HG03139 (cell line): ENCODE measurements around the gene ZFR2.
"Not testable (repeated sequence)": the region's sequence is repeated elsewhere in the genome, so short reads cannot be mapped to it uniquely, and the experiment has no call there.

ENCODE experiments used
- ATAC-seq: cut with Tn5 transposase; IDR thresholded peaks from one replicate; pipeline ENCODE4 v1.9.1; 2021; ENCODE audit not compliant: unreplicated experiment

The ZFR2 gene

DNA sequence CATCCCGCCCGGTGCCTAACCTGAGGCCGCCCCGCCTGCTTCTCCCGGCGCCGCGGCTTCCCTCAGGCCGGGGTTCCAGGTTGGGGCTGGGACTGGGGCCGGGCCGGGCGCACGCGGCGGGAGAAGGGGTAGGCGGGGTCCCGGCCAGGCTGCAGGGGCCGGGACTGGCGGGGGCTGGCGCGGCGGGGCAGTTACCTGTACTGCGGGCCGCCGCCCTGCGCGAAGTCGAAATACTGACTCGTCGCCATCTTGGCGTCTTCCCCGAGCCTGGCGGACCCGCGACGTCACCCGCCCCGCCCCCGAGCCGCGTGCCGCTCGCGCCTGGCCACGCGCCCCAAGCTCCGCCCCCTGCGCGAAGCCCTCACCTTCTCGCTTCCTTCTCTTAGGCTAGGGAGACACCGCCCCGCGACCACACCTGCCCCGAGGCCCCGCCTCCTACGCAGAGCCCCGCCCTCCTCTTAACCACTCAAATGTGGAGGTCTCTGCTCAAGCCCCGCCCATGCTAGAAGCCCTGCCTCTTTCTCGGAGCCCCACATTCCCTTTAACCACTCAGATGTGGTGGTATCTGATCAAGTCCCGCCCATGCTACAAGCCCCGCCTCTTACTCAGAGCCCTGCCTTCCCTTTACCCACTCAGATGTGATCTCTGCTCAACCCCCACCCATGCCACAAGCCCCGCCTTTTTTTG lies at the start of gene ZFR2:
Gene ZFR2, minus strand, starts transcription at position 269 of the 687 bp plus-strand sequence. Its CDS starts 21 bp downstream, at position 248.
- no peak for ATAC-seq

DNA sequence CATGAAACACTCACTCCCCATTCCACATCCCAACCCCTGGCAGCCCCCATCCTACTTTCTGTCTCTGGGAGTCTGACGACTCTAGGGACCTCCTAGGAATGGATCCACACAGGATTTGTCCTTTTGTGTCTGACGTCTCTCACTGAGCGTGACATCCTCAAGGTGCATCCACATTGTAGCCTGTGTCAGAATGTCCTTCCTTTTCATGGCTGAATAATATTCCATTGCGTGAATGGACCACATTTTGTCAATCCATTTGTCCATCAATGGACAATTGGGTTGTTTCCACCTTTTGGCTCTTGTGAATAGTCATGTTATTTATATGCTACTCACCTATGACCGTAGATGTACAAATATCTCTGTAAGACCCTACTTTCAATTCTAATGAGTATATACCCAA lies 47.2 kb upstream of the ZFR2 start:
- no peak for ATAC-seq

DNA sequence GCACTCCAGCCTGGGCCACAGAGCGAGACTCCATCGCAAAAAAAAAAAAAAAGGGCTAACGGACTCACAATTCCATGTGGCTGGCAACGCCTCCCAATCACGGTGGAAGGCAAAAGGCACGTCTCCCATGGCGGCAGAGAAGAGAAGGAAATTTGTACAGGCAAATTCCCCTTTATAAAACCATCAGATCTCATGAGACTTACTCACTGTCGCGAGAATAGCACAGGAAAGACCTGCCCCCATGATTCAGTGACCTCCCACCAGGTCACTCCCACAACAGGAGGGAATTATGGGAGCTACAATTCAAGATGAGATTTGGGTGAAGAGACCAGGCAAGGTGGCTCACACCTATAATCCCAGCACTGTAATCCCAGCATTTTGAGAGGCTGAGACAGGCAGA lies 45.4 kb upstream of the ZFR2 start:
- ATAC-seq = no peak

DNA sequence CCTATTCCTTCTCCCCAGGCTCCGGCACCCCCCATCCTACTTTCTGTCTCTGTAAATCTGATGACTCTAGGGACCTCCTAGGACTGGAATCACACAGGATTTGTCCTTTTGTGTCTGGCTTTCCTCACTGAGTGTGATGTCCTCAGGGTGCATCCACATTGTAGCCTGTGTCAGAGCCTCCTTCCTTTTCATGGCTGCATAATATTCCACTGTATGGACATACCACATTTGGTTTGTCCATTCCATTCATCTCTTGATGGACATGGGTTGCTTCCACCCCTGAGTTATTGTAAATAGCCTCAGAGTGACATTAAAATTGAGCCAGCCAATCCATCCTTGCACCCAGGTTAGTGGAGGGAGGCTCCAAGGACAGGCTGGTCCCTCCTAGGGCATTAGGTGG lies 41.3 kb upstream of the ZFR2 start:
- no peak for ATAC-seq

DNA sequence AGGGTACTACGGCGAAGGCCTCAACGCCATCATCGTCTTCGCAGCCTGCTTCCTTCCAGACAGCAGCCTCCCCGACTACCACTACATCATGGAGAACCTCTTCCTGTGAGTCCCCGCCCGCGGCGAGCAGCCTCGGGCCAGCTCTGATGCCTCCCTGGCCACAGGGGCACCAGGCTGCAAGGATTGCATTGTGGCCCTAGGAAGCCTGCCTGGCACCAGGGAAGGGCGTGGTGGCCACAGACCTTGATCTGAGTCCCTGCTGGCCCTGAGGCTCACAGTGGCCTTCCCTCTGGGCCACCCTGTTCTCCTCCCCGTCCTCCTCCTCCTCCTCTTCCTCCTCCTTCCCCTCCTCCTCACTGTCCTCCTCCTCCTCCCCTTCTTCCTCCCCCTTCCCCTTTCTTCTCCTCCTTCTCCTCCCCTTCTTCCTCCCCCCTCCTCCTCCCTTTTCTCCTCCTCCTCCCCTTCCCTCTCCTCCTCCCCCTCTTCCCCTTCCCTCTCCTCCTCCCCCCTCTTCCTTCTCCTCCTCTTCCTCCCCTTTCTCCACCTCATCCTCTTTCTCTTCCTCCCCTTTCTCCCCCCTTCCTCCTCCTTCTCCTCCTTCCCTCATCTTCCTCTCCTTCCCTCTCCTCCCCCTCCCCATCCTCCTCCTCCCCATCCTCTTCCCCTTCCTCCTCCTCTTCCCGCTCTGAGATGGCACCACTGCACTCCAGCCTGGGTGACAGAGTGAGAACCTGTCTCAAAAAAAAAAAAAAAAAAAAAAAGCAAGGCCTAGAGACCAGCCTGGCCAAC lies 39.6 kb upstream of the ZFR2 start:
- ATAC-seq = no peak

DNA sequence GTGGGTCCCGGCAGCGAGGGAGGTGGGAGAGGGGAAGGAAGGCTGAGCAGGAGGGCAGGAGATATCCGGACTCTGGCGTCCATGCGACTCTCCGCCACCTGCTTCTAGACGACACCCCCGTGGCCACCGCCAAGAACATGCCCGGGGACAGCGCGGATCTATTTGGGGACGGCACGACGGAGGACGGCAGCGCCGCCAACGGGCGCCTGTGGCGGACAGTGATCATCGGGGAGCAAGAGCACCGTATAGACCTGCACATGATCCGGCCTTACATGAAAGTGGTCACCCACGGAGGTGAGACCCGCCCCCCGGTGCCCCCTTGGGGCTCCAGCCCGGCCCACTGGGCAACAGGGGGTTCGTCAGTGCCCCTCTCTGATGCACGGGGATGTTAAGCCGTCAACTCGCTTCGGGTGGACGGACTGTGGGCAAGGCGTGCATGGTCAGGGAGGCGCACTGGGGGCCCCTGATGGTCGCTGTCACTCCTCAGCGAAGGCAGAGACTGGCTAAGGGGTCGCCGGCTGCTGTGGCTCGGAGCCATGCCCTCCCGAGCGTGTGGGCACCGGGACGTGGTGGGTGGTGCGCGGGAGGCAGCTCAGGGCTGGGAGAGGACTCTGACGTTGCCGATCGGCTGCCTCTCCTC lies 38.9 kb upstream of the ZFR2 start:
- ATAC-seq = no peak

DNA sequence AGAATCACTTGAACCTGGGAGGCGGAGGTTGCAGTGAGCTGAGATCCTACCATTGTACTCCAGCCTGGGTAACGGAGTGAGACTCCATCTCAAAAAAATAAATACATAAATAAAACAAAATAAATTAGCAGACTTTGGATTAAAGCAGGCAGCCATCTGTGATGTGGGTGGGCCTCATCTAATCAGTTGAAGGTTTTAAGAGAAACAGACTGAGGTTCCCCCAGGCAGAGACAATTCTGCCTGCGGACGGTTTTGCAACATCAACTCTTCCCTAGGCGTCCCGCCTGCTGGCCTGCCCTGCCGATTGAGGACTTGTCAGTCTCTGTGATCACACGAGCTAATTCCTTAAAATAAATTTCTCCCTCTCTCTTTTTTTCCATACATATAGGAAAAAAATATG lies 35.4 kb upstream of the ZFR2 start:
- ATAC-seq = no peak

DNA sequence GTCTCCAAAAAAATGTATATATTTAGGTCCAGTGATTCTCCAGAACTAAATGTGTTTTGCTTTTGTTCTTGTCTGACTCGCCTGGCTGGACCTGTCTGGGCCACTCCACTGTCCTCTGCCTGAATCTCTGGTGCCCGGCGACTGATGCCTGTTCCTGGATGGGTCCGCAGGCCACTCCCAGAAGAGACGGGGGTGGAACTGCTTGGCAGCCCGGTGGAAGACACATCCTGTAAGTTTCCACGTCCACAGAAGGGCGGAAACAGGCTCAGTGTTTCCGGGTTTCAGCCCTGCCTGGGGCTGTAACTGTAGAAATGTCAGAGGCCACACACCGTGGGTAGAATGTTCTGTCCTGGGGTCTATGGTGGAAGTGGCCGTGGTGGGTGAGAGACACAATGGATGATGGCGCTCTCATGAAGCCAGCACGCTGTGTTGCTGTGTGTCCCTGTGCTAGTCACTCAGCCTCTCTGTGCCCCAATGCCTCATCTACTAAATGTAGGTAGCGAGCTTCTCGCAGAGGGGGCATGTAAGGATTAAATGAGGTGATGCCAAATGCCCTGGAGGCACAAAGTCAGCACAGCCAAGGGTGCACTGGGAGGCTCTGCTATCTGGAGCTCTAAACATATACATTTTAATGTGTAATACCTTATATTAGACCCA lies 33.6 kb upstream of the ZFR2 start:
- ATAC-seq = no peak

DNA sequence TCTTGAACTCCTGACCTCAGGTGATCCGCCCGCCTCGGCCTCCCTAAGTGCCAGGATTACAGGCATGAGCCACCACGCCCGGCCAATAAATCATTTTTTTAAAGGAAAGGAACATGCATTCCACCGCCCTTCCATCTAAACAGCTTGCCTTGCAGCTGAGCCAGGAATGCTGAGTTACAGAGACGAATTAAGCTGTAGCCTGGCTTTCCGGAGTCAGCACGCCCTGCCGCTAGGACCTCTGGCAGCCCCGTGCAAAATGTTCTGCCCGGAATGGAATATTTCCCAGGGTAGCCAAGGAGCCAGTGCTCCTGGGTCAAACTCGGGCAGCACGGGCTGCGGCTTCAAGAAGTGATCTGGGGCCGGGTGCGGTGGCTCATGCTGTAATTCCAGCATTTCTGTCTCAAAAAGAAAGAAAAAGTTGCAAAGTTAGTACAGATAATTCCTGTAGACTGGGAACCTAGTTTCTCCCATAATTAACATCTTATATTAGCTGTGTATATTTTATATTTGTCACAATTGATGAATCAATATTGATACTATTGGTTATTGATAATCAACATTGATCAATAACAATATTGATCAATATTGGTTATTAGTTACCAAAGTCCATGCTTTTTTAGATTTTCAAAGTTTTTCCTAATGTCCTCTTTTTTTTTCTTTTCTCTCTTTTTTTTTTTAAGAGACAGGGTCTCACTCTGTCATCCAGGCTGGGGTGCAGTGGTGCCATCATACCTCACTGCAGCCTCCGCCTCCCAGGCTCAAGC lies 30.9 kb upstream of the ZFR2 start:
- no peak for ATAC-seq

DNA sequence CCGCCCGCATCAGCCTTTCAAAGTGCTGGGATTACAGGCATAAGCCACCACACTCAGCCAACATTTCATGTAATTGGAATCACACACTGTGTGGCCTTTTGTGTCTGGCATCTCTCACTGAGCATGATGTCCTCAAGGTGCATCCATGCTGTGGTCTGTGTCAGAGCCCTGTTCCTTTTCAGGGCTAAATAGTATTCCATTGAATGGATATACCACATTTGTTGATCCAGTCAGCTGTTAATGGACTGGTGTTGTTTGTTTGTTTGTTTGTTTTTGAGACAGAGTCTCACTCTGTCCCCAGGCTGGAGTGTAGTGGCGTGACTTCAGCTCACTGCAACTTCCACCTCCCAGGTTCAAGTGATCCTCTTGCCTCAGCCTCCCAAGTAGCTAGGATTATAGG lies 29.6 kb upstream of the ZFR2 start:
- ATAC-seq = no peak

DNA sequence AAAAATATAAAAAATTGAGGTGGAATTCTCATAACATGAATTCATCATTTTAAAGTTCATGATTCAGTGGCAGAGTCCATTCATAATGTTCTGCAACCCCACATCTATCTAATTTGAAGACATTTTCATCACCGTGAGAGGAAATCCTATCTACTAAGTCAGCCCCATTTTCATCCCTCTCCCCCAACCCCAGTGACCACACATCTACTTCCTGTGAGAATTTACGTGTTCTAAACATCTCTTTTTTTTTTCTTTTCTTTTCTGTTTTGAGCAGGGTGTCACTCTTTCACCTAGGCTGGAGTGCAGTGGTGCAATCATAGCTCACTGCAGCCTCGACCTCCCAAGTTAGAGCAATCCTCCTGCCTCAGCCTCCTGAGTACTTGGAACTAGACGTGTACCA lies 29.1 kb upstream of the ZFR2 start:
- no peak for ATAC-seq

DNA sequence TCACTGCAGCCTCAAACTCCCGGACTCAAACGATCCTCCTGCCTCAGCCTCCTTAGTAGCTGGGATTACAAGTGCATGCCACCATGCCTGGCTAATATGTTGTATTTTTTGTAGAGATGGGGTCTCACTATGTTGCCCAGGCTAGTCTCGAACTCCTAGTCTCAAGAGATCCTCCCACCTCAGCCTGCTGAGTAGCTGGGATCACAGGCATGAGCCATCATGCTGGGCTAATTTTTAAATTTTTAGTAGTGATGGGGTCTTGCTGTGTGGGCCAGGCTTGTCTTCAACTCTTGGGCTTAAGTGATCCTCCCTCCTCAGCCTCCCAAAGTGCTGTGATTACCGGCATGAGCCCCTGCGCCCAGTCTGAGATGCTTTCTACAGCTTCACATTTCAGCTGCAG lies 26.9 kb upstream of the ZFR2 start:
- ATAC-seq = no peak

DNA sequence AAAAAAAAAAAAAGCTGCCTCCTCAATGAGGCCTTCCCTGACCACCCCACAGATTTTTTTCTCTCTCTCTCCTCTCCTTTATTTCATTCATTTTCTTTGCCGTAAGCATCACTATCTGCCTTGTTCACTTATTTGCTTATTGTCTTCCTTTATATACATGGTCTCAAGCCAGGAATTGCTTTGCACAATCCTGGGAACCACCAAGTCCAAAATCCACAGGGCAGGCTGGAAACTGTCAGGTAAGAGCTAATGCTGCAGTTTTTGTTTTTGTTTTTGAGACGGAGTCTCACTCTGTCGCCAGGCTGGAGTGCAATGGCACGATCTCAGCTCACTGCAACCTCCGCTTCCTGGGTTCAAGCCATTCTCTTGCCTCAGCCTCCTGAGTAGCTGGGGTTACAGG lies 26.1 kb upstream of the ZFR2 start:
- ATAC-seq = not testable (repeated sequence)

DNA sequence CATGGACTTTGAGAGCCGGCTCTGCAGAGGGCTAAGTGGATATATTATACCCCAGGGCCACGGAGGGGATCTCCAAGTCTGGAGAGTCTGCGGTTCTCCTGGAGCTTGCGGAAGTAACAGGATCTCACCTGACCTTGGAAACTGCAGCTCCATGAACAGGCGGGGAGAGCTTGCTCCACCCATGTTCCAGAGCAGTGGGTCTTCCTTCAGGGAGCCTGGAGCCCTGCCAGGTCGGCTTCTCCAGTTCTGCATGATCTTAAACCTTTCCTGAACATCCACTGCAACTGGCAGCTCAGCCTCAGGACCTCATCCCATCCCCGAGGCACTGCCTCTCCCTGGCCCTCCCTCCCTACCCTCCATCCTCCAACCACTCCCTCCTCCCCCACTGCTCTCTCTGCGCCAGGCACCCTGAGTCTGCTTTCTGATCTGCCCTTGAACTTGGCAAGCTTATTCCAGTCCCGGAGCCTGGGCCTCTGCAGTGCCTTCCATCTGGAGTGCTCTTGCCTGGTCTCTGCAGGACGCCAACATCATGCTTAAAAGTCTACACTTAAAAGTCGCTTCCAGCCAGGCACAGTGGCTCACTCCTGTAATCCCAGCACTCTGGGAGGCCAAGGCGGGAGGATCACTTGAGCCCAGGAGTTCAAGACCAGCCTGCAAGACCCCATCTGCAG lies 24.8 kb upstream of the ZFR2 start:
- ATAC-seq = no peak

DNA sequence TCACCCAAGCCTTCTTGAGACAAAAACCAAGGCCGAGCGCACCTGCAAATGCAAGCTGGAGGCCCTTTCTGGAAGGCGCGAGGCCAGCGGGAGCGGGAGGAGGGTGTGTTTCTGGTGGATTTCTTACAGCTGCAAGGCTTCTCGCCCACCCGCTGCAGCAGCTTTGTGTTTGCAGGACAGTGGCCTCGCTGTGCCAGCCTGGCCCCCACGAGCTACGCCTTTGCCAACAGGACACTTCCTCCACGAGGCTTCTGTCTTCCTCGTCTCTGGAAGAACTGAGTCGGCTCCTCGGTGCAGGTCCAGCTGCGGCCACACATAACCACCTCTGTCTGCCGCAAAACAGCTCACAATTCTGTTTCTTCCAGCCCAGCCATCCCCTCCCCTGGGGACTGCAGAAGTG lies 21.8 kb upstream of the ZFR2 start:
- ATAC-seq = no peak

DNA sequence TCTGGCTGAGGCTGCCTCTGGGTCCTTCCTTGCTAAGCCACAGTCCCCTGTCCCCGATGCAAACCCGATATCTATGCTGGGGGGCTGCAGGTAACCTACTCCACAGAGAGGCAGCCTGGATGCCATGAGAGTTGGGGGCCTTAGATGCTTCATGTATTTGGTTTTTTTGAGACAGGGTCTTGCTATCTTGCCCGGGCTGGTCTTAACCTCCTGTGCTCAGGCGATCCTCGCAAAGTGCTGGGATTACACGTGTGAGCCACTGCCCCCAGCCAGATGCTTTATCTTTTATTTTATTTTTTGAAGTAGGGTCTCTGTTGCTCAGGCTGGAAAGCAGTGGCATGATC lies 13.2 kb upstream of the ZFR2 start:
- no peak for ATAC-seq

DNA sequence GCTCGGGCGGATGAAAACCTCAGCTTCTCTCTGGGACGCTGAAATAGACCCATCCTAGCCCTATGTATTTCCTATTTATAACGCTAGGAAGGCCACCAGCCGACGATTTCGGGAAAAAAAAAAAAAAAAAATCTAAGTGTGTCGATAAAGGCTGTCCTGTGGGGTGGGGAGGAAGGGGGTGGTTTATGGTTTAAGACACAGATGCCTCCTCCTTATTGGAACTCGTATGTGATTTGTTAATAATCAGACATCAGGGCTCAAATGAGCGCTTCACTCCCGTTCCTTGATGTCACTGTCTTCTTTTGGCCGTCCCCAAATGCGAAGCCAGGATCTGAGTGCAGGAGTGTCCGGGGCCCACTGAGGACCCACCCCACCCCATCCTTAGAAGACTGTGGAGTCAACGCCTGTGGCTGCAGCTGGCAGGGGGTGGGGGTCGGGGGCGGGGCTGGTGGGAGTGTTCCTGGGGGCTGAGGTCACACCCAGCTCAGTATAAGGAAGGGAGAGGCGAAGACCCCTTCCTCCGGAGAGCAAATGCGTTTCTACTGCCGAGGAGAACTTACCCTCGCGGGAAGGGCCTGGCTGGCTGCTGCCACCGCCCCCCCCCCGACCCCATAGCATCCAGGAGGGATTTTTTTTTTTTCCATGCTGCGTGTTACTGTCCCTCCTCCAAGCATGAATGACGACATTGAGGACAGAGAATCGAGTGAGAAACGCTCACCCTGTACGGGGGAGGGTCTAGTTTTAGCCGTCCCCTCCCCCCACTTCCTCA lies 12.6 kb upstream of the ZFR2 start:
- ATAC-seq = no peak

DNA sequence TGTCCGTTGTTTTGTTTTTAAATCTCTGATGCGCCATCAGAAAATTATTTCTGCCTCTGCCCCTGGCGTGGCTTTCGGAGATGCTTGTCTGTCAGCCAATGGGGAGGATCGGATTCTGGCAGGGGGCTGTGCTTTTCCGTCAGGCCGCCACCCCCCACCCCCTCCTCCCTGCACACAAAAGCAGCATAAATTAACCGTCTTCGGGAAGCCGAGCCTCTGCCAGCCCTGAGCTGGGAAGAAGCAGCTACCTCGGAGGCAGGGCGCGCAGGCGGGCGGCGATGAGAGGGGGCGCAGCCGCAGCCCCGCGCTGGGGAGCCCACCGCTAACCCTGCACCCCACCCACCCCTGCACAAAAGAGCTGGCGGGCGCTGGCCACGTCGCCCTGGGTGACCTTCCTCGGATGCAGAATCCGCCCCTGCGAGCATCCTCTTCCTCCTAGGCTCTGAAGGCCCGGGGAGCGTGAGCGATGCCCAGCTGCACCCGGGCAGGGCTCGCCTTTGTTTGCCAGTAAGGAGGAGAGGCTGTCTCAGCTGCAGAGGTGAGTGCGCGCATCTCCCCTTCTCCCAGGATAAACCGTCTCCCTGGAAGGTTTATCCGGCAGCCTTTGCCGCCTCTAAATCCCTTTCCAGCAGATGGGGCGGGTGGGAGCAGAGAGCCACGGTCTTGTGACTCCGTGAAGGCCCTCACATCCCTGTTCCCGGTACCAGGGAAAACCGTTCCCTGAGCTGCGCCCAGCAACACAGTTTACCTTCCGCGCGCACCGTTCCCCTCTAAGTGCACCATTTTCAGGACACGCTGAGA lies 11.8 kb upstream of the ZFR2 start, which contains the start of gene ATCAY:
Gene ATCAY, plus strand, starts transcription at position 215 of the 801 bp plus-strand sequence. CDS start 5,083 bp downstream, outside the sequence.
- ATAC-seq = no peak

DNA sequence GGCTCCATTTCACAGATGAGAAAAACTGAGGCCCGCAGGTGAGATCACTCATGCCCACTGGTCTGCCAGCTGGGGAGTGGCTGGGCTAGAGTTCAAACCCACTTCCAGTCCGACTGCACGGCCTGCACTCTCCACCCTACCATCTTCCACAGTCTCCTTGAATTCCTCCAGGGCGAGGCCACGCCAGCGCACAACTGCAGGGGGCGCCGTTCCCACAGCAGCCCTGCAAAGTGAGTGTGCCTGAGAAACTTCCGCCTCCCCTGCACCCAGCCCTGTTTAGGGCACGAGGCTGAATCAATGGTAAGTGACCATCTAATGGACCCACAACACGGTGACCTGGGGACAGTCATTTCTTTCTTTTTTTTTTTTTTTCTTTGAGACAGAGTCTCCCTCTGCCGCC lies 10.8 kb upstream of the ZFR2 start:
- ATAC-seq = no peak
